ENCODE results near the gene WNT2. TPM values are rescaled to one million over a fixed set of nuclear protein-coding genes. Genes with fewer than 3 reads are reported as not detected.

Gene WNT2
- polyA plus RNA-seq, 1 experiment = 8.4 TPM

GRCh38 chr7:117285826-117286225 is 37.0 kb downstream of the WNT2 start:
- DNase-seq (ENCODE audit: low read depth) = no peak
- ChIA-PET CTCF (no interaction called here), POLR2A (no interaction called here)
- no peak for TF ChIP-seq CTCF (IDR thresholded peaks at IDR 0.05; ENCODE audit: insufficient read depth, low read depth, low read length)
- Histone ChIP-seq H3K36me3 (ENCODE audit: control insufficient read depth, insufficient read depth, low read length) (no peaks in the 10 kb centered on the region), H3K4me3 (ENCODE audit: low read depth, low read length) (no peak overlapping the region), H3K27me3 (ENCODE audit: control insufficient read depth, insufficient read depth, low read length) (no peaks in the 10 kb centered on the region)

DNA sequence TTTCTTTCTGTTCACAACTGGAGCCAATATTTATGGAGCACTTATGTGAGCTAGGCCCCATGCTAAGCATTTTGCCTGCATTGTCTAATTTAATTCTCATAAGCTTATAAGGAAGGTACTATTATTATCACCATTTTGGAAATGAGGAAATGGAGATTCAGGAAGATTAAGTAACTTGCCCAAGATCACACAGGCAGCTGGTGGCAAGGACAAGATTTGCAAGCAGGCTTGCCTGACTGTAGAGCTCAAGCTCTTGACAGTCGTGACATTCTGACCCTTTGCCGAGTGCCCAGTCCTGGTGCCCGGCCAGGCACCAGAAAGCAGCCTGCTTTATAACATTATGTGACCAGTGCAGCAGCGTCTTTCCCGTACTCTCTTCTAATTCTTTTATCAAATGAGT is 38.2 kb downstream of the WNT2 start:
- Histone ChIP-seq H3K4me3 (ENCODE audit: low read depth, low read length) (no peak overlapping the region), H3K36me3 (ENCODE audit: control insufficient read depth, insufficient read depth, low read length) (no peaks in the 10 kb centered on the region), H3K27me3 (ENCODE audit: control insufficient read depth, insufficient read depth, low read length) (no peaks in the 10 kb centered on the region)
- POLR2A ChIA-PET = no interaction called here
- CTCF ChIA-PET = no interaction called here
- DNase-seq (ENCODE audit: low read depth) = no peak
- TF ChIP-seq CTCF (IDR thresholded peaks at IDR 0.05; ENCODE audit: insufficient read depth, low read depth, low read length) = no peak

GRCh38 chr7:117283779-117284178 is 39.1 kb downstream of the WNT2 start:
- CTCF ChIA-PET = interaction anchor here (0.8 kb wide), 1 partner anchor 10 kb away, joined by 3 read pairs; no protein-coding TSS in a partner anchor

DNA sequence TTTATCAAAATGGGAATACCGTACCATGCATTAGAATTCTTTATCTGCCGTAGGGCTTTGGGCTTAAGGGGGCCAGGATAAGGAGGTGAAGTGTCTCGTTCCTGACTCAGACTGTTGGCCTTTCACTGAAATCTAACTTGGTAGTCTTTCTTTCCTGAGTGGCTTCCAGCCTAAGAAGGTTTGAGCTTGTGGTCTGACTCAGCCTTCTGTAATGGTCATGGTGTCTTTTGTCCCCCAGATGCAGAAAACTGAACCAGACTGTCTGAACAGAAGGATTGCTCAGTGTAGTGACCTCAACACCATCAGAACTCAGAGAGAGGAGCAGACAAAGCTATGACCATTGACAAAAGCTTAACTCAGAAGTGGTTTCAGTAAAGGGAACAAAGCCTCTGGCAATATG is 39.5 kb downstream of the WNT2 start:
- TF ChIP-seq CTCF (IDR thresholded peaks at IDR 0.05; ENCODE audit: insufficient read depth, low read depth, low read length) = no peak
- POLR2A ChIA-PET = interaction anchor here (0.6 kb wide), 1 partner anchor 26 kb away, joined by 4 read pairs; no protein-coding TSS in a partner anchor
- CTCF ChIA-PET = interaction anchor here (0.8 kb wide), 1 partner anchor 10 kb away, joined by 3 read pairs; no protein-coding TSS in a partner anchor
- H3K4me3 ChIP-seq (ENCODE audit: low read depth, low read length) = no peak overlapping the region
- H3K27me3 ChIP-seq (ENCODE audit: control insufficient read depth, insufficient read depth, low read length) = no peaks in the 10 kb centered on the region
- H3K36me3 ChIP-seq (ENCODE audit: control insufficient read depth, insufficient read depth, low read length) = no peaks in the 10 kb centered on the region
- DNase-seq (ENCODE audit: low read depth) = peak; percentile 79

More at GRCh38 chr7:117283779-117284178, 39.1 kb downstream of the WNT2 start:
- DNase-seq (ENCODE audit: low read depth) = no peak
- Histone ChIP-seq H3K27me3 (ENCODE audit: control insufficient read depth, insufficient read depth, low read length) (no peaks in the 10 kb centered on the region), H3K4me3 (ENCODE audit: low read depth, low read length) (no peak overlapping the region), H3K36me3 (ENCODE audit: control insufficient read depth, insufficient read depth, low read length) (no peaks in the 10 kb centered on the region)
- no peak for TF ChIP-seq CTCF (IDR thresholded peaks at IDR 0.05; ENCODE audit: insufficient read depth, low read depth, low read length)
- POLR2A ChIA-PET = interaction anchor here (0.6 kb wide), 1 partner anchor 25 kb away, joined by 4 read pairs; no protein-coding TSS in a partner anchor

- no peak overlapping the region for H3K4me3 ChIP-seq (ENCODE audit: low read depth, low read length)
- DNase-seq (ENCODE audit: low read depth) = no peak
- CTCF ChIA-PET = no interaction called here
- no peaks in the 10 kb centered on the region for H3K36me3 ChIP-seq (ENCODE audit: control insufficient read depth, insufficient read depth, low read length)
- POLR2A ChIA-PET = no interaction called here
- no peak for TF ChIP-seq CTCF (IDR thresholded peaks at IDR 0.05; ENCODE audit: insufficient read depth, low read depth, low read length)
- H3K27me3 ChIP-seq (ENCODE audit: control insufficient read depth, insufficient read depth, low read length) = no peaks in the 10 kb centered on the region
Observed at GRCh38 chr7:117282239-117282812, 40.5 kb downstream of the WNT2 start.

Data from BJ (cell line).